K562 (cell line): ENCODE measurements around the gene KMT5C. TPM values are rescaled to one million over a fixed set of nuclear protein-coding genes. Genes with fewer than 3 reads are reported as not detected.

Experiments used
- ATAC-seq: fragments of 200-7000 bp; cut with Tn5 transposase; 3 replicates; pipeline ENCODE4 v1.9.1; 2020; ENCODE audit warnings: moderate library complexity
- BruUV-seq: library from RNA; stranded (reverse); fragments of 400-500 nt; replicated peaks from 2 replicates; lab custom pipeline; 2021; lab: Mats Ljungman, UMichigan
- CTCF ChIA-PET: fragments of 300-600 bp; formaldehyde crosslinking; extraction: SDS; loops from one replicate; lab custom pipeline; 2021; ENCODE audit warnings: low intra/inter-chr PET ratio; lab: Yijun Ruan, JAX
- POLR2A ChIA-PET: fragments of 300-600, 350-650 bp; sonication (Branson Sonifier 250); formaldehyde crosslinking; extraction: SDS; loops from one replicate; lab custom pipeline; 2021; ENCODE audit warnings: antibody characterized with exemption, inconsistent platforms; lab: Yijun Ruan, JAX
- DNase-seq, 4 experiments: peaks; one replicate each; pipeline versions ENCODE4 v3.0.0 to v3.0.0-alpha.2; 2011 to 2018; ENCODE audit warnings: low spot score in 3 of 4, mixed read lengths in 3 of 4; ENCODE audit errors: extremely low read depth in 1 of 4
- FAIRE-seq: peaks from 2 replicates; lab custom pipeline; 2011; peaks lifted over from hg19 to GRCh38; lab: Jason Lieb, UNC
- H2AFZ ChIP-seq: 2 replicates; pipeline ENCODE4 v1.6.0; 2011; ENCODE audit warnings: low read depth, low read length, control low read depth, inconsistent platforms
- H3K27ac ChIP-seq: fragments of 200-600 bp; 3 replicates; pipeline ENCODE4 v1.8.0; 2011; ENCODE audit warnings: low read depth, mild to moderate bottlenecking, control low read depth, inconsistent platforms, low read length, moderate library complexity, mixed read lengths; ENCODE audit errors: extremely low read depth
- H3K27me3 ChIP-seq, 2 experiments: fragments of 300-600 bp in 1 of 2; 2 replicates in 1 of 2; 3 replicates in 1 of 2; pipeline versions ENCODE4 v1.6.0 to v1.8.0; 2011; ENCODE audit warnings: inconsistent platforms in 2 of 2, low read length in 2 of 2, mild to moderate bottlenecking in 1 of 2, mixed read lengths in 1 of 2, moderate library complexity in 1 of 2; ENCODE audit not compliant: control insufficient read depth in 2 of 2, insufficient read depth in 2 of 2
- H3K36me3 ChIP-seq: fragments of 300-600 bp; 3 replicates; pipeline ENCODE4 v1.8.0; 2011; ENCODE audit warnings: mild to moderate bottlenecking, low read length, inconsistent platforms; ENCODE audit not compliant: control insufficient read depth, insufficient read depth
- H3K4me1 ChIP-seq, 2 experiments: fragments of 200-600 bp in 1 of 2; replicated peaks in 1 of 2; 2 replicates in 1 of 2; 3 replicates in 1 of 2; pipeline versions ENCODE4 v1.5.1 to v1.8.0; 2011; ENCODE audit warnings: inconsistent platforms in 2 of 2, low read length in 2 of 2, mild to moderate bottlenecking in 1 of 2, mixed read lengths in 1 of 2, moderate library complexity in 1 of 2; ENCODE audit not compliant: control insufficient read depth in 2 of 2, insufficient read depth in 2 of 2
- H3K4me2 ChIP-seq: 2 replicates; pipeline ENCODE4 v1.6.1; 2011; ENCODE audit warnings: low read length, control low read depth, inconsistent platforms, mixed read lengths; ENCODE audit not compliant: insufficient read depth
- H3K4me3 ChIP-seq: fragments of 200-600 bp; sonication (generic), shearing (Covaris generic); 2 replicates; pipeline ENCODE4 v1.5.1; 2016; ENCODE audit warnings: control low read depth, inconsistent platforms
- H3K79me2 ChIP-seq: fragments of 200-600 bp; 3 replicates; pipeline ENCODE4 v1.8.0; 2011; ENCODE audit warnings: low read length, inconsistent platforms; ENCODE audit not compliant: control insufficient read depth, insufficient read depth
- H3K9ac ChIP-seq, 2 experiments: 2 replicates each; pipeline versions ENCODE4 v1.6.0 to v1.6.1; 2011; ENCODE audit warnings: low read depth in 2 of 2, low read length in 2 of 2, control low read depth in 1 of 2, inconsistent platforms in 1 of 2, mild to moderate bottlenecking in 1 of 2, mixed read lengths in 1 of 2; ENCODE audit not compliant: insufficient read depth in 1 of 2
- H3K9me1 ChIP-seq: one replicate; pipeline ENCODE4 v1.6.0; 2011; ENCODE audit warnings: inconsistent platforms, mild to moderate bottlenecking, low read length, moderate library complexity; ENCODE audit not compliant: control insufficient read depth, insufficient read depth
- H3K9me3 ChIP-seq: replicated peaks from 2 replicates; pipeline ENCODE4 v1.5.1; 2011; ENCODE audit warnings: low read depth, low read length, inconsistent platforms; ENCODE audit not compliant: control insufficient read depth, insufficient read depth
- H4K20me1 ChIP-seq: replicated peaks from 2 replicates; pipeline ENCODE4 v1.6.1; 2011; ENCODE audit warnings: low read length, inconsistent platforms, mixed read lengths; ENCODE audit not compliant: control insufficient read depth, insufficient read depth
- BCOR ChIP-seq: fragments of 450-650 bp; IDR thresholded peaks from 2 replicates; pipeline ENCODE4 v1.6.1; 2016
- CBFA2T3 ChIP-seq: fragments of 450-650 bp; IDR thresholded peaks from 2 replicates; pipeline ENCODE4 v1.6.1; 2017
- EHMT2 ChIP-seq: fragments of 450-650 bp; IDR thresholded peaks from 2 replicates; pipeline ENCODE4 v1.6.1; 2018; ENCODE audit warnings: antibody characterized with exemption
- ELF1 ChIP-seq: fragments of 200-800 bp; sonication (Bioruptor generic); IDR thresholded peaks from 2 replicates; pipeline ENCODE4 v1.6.1; 2016; ENCODE audit warnings: missing genetic modification characterization, missing compliant biosample characterization
- HDAC1 ChIP-seq, 2 experiments: fragments of 450-650 bp; IDR thresholded peaks; 2 replicates each; pipeline ENCODE4 v1.6.1; 2016 to 2017; ENCODE audit warnings: inconsistent platforms in 1 of 2, mild to moderate bottlenecking in 1 of 2, moderate library complexity in 1 of 2
- IRF2 ChIP-seq: sonication (generic); formaldehyde crosslinking; IDR thresholded peaks from 2 replicates; pipeline ENCODE4 v1.8.1; 2022; ENCODE audit warnings: mild to moderate bottlenecking, missing genetic modification reagents
- KDM1A ChIP-seq, 2 experiments: fragments of 450-650 bp; IDR thresholded peaks; 2 replicates each; pipeline ENCODE4 v1.6.1; 2016; ENCODE audit warnings: mild to moderate bottlenecking in 2 of 2
- MTA2 ChIP-seq: fragments of 450-650 bp; IDR thresholded peaks from 2 replicates; pipeline ENCODE4 v1.6.1; 2016; ENCODE audit warnings: low read depth
- NEUROD1 ChIP-seq: fragments of 150-350 bp; IDR thresholded peaks from 2 replicates; pipeline ENCODE4 v1.6.1; 2014; ENCODE audit warnings: borderline replicate concordance, low read length, low read depth; ENCODE audit not compliant: partially characterized antibody
- RBM25 ChIP-seq: fragments of 200-400 bp; formaldehyde crosslinking; IDR thresholded peaks from 2 replicates; pipeline ENCODE4 v1.6.1; 2018; ENCODE audit warnings: low read length, low read depth, moderate library complexity; ENCODE audit not compliant: severe bottlenecking
- TFE3 ChIP-seq: fragments of 450-650 bp; formaldehyde crosslinking; IDR thresholded peaks from 2 replicates; pipeline ENCODE4 v1.4.0; 2020; ENCODE audit warnings: mild to moderate bottlenecking, mixed read lengths
- ZFP36 ChIP-seq: fragments of 150-350 bp; IDR thresholded peaks from 2 replicates; pipeline ENCODE4 v1.6.1; 2018; ENCODE audit warnings: low read length, low read depth; ENCODE audit not compliant: partially characterized antibody
- ZNF239 ChIP-seq: fragments of 250-450 bp; sonication (Bioruptor Pico); IDR thresholded peaks from 2 replicates; pipeline ENCODE4 v1.4.0; 2020; ENCODE audit warnings: mild to moderate bottlenecking
- WGBS: fragments of 100-300 bp; shearing (Covaris generic); methylation state at CpG from one replicate; pipeline ENCODE4 v1.1.6; 2016; ENCODE audit warnings: low coverage, mixed read lengths; ENCODE audit not compliant: insufficient coverage; ENCODE audit errors: missing lambda C conversion rate; 5-methylcytosine and 5-hydroxymethylcytosine counted together
- in situ Hi-C: fragments of 300-500 bp; cut with MboI; formaldehyde crosslinking; loops from 4 replicates; pipeline ENCODE4 v1.15.0; 2018; ENCODE audit warnings: inconsistent platforms, mixed read lengths
- intact Hi-C: fragments of 100-400 bp; cut with micrococcal nuclease; formaldehyde crosslinking; loops from 2 replicates; pipeline ENCODE4 v1.14.2; 2022
- polyA plus RNA-seq, 8 experiments: library from polyadenylated mRNA; depleted of rRNA in 4 of 8; stranded (reverse) in 5 of 8; unstranded in 3 of 8; fragments of >200 nt; fragmentation: Nextera tagmentation in 2 of 8; fragmentation: Illumina TruSeq in 1 of 8; extraction: Ambion mirVana in 2 of 8; extraction: Trizol in 1 of 8; gene quantifications; 2 replicates each; pipeline versions ENCODE4 v1.2.1 to v1.2.3, GENCODE V29; 2011 to 2014; ENCODE audit warnings: inconsistent platforms in 1 of 8, missing spikeins in 1 of 8
- total RNA-seq, 7 experiments: library from RNA; depleted of rRNA in 6 of 7; stranded (reverse); fragments of >200 nt in 6 of 7; fragmentation: Illumina TruSeq in 2 of 7; extraction: Trizol in 2 of 7; gene quantifications; 2 replicates each; pipeline versions ENCODE4 v1.2.1 to v1.2.3, GENCODE V29; 2011 to 2021; ENCODE audit warnings: low replicate concordance in 1 of 7

KMT5C gene
- total and polyA plus RNA-seq, 9 of the 15 experiments (the other 6 are each of a cell fraction or from before 2014, with no cell fraction given) = 0.15 to 53.5 (median 16.6) TPM

- TF ChIP-seq MTA2 (no peak), HDAC1 (IDR thresholded peaks at IDR 0.05) (peak in 1 of 2 experiments; percentile 10; a peak in 1 of 4 replicates), EHMT2 (peak; percentile 64; the same call in 1 of the 2 replicates)
- Histone ChIP-seq H3K36me3 (peaks cover 11% of the 10 kb centered on the region), H4K20me1 (peaks cover 10% of the 10 kb centered on the region), H3K9ac (no peak overlapping the region), H3K27me3 (no peaks in the 10 kb centered on the region), H3K4me2 (peak overlapping the region; percentile 16; the same call in 1 of the 2 replicates), H3K27ac (no peak overlapping the region), H3K9me1 (no peaks in the 10 kb centered on the region), H3K4me3 (no peak overlapping the region), H3K79me2 (peaks cover 44% of the 10 kb centered on the region), H3K4me1 (peaks cover 18 to 45% of the 10 kb centered on the region in 2 experiments), H2AFZ (no peak overlapping the region), H3K9me3 (no peaks in the 10 kb centered on the region; the same call in 1 of the 2 replicates)
- intact Hi-C loops (no loop called here), in situ Hi-C loops (no loop called here)
- DNase-seq (no peak), ATAC-seq (no peak), FAIRE-seq (no peak)
- BruUV-seq = no TSS peak
- POLR2A ChIA-PET = interaction anchor here (12.9 kb wide), 1 partner anchor 23 kb away, joined by 195 read pairs; the partner anchor contains the start of gene UBE2S
- whole genome bisulfite sequencing = 89% methylated on average over 4 of the region's 5 CpGs
- CTCF ChIA-PET = no interaction called here
Measured at GRCh38 chr19:55382013-55382412, 42.3 kb downstream of the KMT5C start.

GRCh38 chr19:55382522-55383054, 42.9 kb downstream of the KMT5C start:
- ChIA-PET CTCF (no interaction called here), POLR2A (interaction anchor here (0.8 to 12.9 kb wide), 6 partner anchors 9 to 167 kb away, joined by 3 to 195 read pairs (median 8); partner anchors contain the start of gene UBE2S)
- H3K79me2 ChIP-seq = peaks cover 50% of the 10 kb centered on the region
- H3K9me1 ChIP-seq = no peaks in the 10 kb centered on the region
- H3K27me3 ChIP-seq = no peaks in the 10 kb centered on the region
- peak overlapping the region; percentile 87 for H3K4me2 ChIP-seq
- peak overlapping the region; percentile 73 for H3K27ac ChIP-seq
- WGBS = 94% methylated on average over 3 of the region's 3 CpGs
- peaks cover 15% of the 10 kb centered on the region for H4K20me1 ChIP-seq
- H3K36me3 ChIP-seq = peaks cover 16% of the 10 kb centered on the region
- H2AFZ ChIP-seq = no peak overlapping the region
- no peak for DNase-seq
- no peak overlapping the region; the same call in 1 of the 2 replicates for H3K4me3 ChIP-seq
- BruUV-seq = no TSS peak
- intact Hi-C loops (no loop called here), in situ Hi-C loops (no loop called here)
- FAIRE-seq = no peak
- peaks cover 24 to 44% of the 10 kb centered on the region in 2 experiments for H3K4me1 ChIP-seq
- no peak for ATAC-seq
- no peaks in the 10 kb centered on the region; the same call in 1 of the 2 replicates for H3K9me3 ChIP-seq
- peak overlapping the region; percentile 78 to 92; a peak in 2 of 4 replicates for H3K9ac ChIP-seq
- no peak for TF ChIP-seq ZNF239 (CRISPR knock-in tag)
- no peak for TF ChIP-seq ELF1 (tag)
- peak; percentile 33 for TF ChIP-seq ZFP36
- 0 out of 4 replicates have a peak, but pooled peaks of 1 of the 2 experiments have one; percentile 6 for TF ChIP-seq KDM1A (IDR thresholded peaks at IDR 0.05)
- TF ChIP-seq NEUROD1 = no peak
- TF ChIP-seq IRF2 (CRISPR knock-in tag) = 0 out of 2 replicates have a peak, but pooled peaks have one; percentile 44
- peak; percentile 80 for TF ChIP-seq RBM25
- TF ChIP-seq CBFA2T3 = no peak
- TF ChIP-seq BCOR = peak; percentile 63
- TF ChIP-seq TFE3 (CRISPR knock-in tag) = no peak
